GM12891 (cell line): Measurements from ENCODE around the gene HRK.
A peak's percentile ranks its signal among the peaks of the same experiment; 100 is the strongest.

Source experiments
- DNase-seq: peaks from one replicate; pipeline ENCODE4 v3.0.0; 2011; ENCODE audit warnings: low spot score; ENCODE audit not compliant: insufficient read length
- FAIRE-seq: peaks from 2 replicates; lab custom pipeline; 2011; peaks lifted over from hg19 to GRCh38; lab: Jason Lieb, UNC
- PAX5 ChIP-seq: IDR thresholded peaks from 2 replicates; pipeline ENCODE4 v1.6.1; 2011; ENCODE audit warnings: low read length, moderate library complexity, mild to moderate bottlenecking; ENCODE audit not compliant: insufficient read depth, severe bottlenecking
- POLR2A ChIP-seq: IDR thresholded peaks from 2 replicates; pipeline ENCODE4 v1.6.1; 2011; ENCODE audit warnings: low read depth, low read length, control low read depth
- POLR2AphosphoS5 ChIP-seq: IDR thresholded peaks from 2 replicates; pipeline ENCODE4 v1.6.1; 2011; ENCODE audit warnings: low read depth, low read length, control low read depth
- POU2F2 ChIP-seq: IDR thresholded peaks from 2 replicates; pipeline ENCODE4 v1.6.1; 2011; ENCODE audit warnings: low read depth, mild to moderate bottlenecking, control low read depth, low read length, moderate library complexity
- SPI1 ChIP-seq: IDR thresholded peaks from 2 replicates; pipeline ENCODE4 v1.6.1; 2011; ENCODE audit warnings: low read depth, low read length, control low read depth
- TAF1 ChIP-seq: IDR thresholded peaks from 2 replicates; pipeline ENCODE4 v1.6.1; 2011; ENCODE audit warnings: low read depth, low read length, control low read depth

Gene HRK

DNA sequence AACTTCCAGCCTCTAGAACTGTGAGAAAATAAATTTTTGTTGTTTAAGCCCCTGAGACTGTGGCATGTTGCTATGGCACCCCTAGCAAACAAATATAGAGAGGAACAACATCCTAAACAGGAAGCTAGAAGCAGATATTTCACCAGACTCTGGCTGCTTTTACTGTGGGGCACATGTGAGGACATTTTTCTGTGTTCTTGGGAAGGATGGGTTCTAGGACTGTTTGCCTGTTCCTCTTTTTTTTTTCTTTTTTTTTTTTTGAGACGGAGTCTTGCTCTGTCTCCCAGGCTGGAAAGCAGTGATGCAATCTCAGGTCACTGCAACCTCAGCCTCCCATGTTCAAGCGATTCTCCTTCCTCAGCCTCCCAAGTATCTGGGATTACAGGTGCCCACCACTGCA, 4.2 kb upstream of the HRK start:
- FAIRE-seq (no peak), DNase-seq (no peak)
- no peak for TF ChIP-seq SPI1
- TF ChIP-seq PAX5, result no peak
- no peak for TF ChIP-seq POLR2AphosphoS5
- TF ChIP-seq POU2F2, result no peak
- TF ChIP-seq POLR2A, result no peak
- no peak for TF ChIP-seq TAF1

DNA sequence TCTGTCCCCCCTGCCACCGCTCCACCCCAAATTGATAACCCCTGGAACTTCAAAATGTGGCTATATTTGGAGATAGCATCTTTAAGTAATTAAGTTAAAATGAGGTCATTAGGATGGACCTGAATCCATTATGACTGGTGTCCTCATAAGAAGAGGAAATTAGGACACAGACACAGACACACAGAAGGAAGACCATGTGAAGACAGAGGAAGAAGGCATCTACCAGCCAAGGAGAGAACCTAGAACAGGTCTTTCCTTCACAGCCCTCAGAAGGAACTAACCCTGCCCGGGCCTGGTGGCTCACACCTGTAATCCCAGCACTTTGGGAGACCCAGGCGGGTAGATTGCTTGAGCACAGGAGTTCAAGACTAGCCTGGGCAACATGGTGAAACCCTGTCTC, 3.6 kb upstream of the HRK start:
- TF ChIP-seq TAF1, result no peak
- TF ChIP-seq POLR2A, result no peak
- TF ChIP-seq PAX5, result no peak
- no peak for TF ChIP-seq SPI1
- TF ChIP-seq POLR2AphosphoS5, result no peak
- no peak for TF ChIP-seq POU2F2
- FAIRE-seq, result no peak
- no peak for DNase-seq

DNA sequence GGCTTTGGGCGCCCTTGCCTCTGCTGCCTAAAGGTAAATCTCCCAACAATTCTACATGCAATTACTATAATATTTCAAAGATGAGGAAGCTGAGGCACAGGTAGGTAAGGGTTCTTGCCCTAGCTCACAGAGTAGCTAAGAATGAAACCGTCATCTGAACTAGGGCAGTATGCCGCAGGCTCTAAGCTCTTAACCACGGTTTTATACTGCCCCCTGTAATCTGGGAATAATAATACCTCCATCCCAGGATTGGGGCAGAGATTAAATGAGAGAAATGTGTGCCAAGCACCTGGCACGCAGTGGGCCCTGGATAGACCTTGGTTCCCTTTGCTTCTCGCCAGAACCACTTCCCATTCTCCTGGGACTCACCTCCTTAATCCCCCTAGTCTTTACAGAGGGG, 1.5 kb upstream of the HRK start:
- DNase-seq, result no peak
- TF ChIP-seq PAX5, result no peak
- no peak for TF ChIP-seq SPI1
- TF ChIP-seq POU2F2, result no peak
- FAIRE-seq, result no peak

DNA sequence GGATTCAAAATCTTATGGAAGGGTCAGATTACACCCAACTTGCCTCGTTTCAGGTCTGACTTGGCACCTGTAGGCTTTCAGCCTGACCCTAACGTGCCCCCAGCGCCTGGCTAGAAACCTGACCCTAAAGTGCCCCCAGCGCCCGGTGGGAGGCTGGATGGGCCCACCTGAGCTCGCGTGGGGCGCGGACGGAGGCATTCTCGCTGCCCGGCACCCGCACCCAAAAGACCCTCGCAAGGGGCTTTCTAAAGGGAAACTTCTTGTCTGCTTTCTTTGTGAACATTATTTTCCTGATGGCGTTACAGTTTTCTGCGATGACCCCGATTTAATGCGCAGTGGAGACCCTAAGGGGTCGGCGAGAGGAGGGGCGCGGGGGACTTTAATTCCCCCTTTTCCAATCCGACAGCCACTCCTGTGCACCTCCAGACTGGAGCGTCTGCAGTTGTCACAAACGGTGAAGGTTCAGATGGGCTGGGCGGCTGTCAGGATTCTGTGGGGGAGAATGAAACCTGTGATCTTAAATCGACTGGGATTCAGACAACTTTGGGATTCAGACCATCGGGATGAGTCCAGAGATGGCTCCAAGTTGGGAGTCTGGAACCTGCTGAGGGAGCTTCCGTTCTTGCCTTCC, 751 bp upstream of the HRK start:
- no peak for TF ChIP-seq POU2F2
- no peak for TF ChIP-seq POLR2A
- no peak for TF ChIP-seq TAF1
- no peak for TF ChIP-seq PAX5
- TF ChIP-seq POLR2AphosphoS5, result no peak
- no peak for TF ChIP-seq SPI1
- DNase-seq (no peak), FAIRE-seq (no peak)

DNA sequence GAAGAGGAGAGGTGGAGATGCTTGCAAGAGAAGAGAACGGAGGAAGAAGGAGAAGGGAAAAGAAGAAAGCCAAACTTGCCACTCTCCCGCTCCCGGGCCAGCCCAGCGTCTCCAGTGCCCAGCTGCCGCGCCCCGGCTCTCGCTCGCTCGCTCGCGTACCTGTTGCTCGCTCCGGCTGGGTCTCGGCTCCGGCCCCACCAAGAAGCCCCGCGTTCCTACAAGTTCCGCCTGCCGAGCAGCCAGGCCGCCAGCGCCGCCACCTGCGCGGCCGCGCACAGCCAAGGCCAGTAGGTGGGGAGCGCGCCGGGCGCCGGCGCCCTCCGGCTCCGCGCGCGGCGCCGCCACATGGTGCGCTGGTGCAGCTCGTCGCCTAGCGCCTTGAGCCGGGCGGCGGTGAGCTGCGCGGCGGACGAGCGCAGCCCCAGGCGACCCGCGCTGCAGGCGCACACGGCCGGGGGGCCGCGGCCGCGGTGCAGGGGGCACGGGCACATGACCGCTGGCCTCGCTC, 370 bp downstream of the HRK start:
- FAIRE-seq (peak; percentile 88), DNase-seq (peak; percentile 72)
- TF ChIP-seq POLR2AphosphoS5, result no peak
- TF ChIP-seq TAF1, result no peak
- no peak for TF ChIP-seq SPI1
- TF ChIP-seq POU2F2, result no peak
- TF ChIP-seq PAX5, result no peak
- no peak for TF ChIP-seq POLR2A

- FAIRE-seq (no peak), DNase-seq (no peak)
- no peak for TF ChIP-seq PAX5
- no peak for TF ChIP-seq TAF1
- no peak for TF ChIP-seq POLR2AphosphoS5
- TF ChIP-seq POU2F2, result no peak
- TF ChIP-seq POLR2A, result no peak
- no peak for TF ChIP-seq SPI1
Observed at GRCh38 chr12:116880213-116880816, 926 bp downstream of the HRK start.

GRCh38 chr12:116879509-116880212, 1.6 kb downstream of the HRK start:
- TF ChIP-seq PAX5 (no peak), POLR2A (no peak), SPI1 (no peak), TAF1 (no peak)

DNA sequence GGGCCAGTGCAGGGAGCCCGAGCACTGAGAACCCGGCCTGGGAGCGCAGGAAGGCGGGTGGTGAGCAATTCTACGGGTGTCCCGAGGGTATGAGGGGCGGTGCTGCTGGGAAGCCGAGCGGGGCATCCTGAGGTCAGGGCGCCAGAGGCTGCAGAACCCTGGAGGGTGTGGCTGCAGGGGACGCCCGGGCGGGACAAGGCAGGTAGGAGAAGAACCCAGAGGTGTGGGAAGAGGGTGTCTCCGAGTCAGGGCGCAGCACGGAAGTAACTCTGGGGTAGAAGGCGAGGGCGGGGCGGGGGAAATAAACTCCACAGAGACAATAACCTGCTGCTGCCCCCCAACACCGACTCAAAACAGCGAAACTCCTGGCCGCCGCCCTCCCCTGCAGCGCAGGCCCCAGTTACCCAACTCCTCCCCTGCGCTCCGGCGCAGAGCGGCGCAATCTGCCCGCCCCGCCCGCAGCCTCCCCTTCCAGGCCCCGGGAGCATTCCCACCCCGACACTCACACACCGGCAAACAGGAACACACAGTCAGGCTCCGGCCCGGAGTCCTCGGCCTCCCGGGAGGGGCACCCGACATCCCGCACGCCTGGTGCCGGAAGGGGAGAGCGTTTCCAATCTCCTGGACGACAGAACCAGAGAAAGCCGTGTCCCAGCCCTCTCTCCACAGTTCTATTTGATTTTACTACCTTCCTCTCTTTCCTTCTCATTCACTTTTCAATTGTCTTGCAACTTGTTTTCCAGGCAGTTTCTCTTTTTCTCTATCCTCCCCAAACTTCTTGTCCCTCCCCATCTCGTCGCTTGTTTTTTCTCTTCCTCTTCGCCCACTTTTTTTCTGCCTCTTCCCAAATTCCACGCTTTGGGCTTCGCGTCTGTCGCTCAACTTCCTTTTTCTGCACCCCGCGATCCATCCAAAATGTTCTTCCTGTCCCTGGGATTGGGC, 2.4 kb downstream of the HRK start:
- FAIRE-seq, result no peak
- no peak for DNase-seq
- no peak for TF ChIP-seq POLR2AphosphoS5
- no peak for TF ChIP-seq TAF1
- TF ChIP-seq PAX5, result no peak
- TF ChIP-seq POLR2A, result no peak
- no peak for TF ChIP-seq POU2F2
- no peak for TF ChIP-seq SPI1

More at GRCh38 chr12:116879509-116880212, 1.6 kb downstream of the HRK start:
- DNase-seq, result no peak
- FAIRE-seq, result no peak

DNA sequence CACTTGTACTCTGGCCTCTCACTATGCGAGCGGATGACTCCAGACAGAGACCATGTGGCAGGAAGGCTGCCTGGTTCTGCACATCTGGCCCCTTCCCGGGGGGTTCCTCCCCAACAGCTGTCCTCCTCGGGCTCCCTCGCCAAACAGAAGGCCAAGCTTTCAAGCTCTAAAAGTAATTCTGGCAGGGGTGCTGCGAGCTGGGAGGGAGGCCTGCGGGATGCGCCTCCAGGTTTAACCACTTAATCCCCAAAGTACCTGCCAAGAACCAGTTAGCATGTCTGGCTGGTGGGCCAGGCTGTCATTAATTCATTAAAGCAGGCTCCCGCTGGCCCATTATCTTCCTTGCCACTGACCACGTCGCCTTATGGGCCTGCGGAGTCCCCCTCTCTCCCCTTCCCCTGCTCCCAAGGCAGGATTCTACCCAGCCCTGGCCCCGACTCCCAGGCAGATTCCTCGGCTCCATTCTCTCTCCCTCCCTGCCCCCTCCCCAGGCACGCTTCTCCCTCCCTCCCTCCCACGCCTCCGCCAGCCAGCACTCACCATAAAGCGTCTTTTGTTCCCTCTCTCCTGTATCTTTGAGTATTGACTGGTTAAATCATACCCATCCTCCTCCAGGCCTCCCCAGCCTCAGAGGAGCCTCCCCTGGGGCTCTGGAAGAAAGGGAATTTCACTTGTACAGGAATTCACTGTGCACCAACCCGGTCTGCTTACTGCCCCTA, 4.9 kb downstream of the HRK start:
- FAIRE-seq, result no peak
- TF ChIP-seq TAF1, result no peak
- TF ChIP-seq POLR2A, result no peak
- TF ChIP-seq PAX5, result no peak
- no peak for TF ChIP-seq SPI1
- TF ChIP-seq POLR2AphosphoS5, result no peak
- TF ChIP-seq POU2F2, result no peak
- no peak for DNase-seq
